ENCODE results near the gene RANGAP1. TPM values are rescaled to one million over a fixed set of nuclear protein-coding genes. Genes with fewer than 3 reads are reported as not detected.

RANGAP1 gene
- total and polyA plus RNA-seq, 2 of the 4 experiments (the other 2 are of a cell fraction): 71.2 to 148 TPM

DNA sequence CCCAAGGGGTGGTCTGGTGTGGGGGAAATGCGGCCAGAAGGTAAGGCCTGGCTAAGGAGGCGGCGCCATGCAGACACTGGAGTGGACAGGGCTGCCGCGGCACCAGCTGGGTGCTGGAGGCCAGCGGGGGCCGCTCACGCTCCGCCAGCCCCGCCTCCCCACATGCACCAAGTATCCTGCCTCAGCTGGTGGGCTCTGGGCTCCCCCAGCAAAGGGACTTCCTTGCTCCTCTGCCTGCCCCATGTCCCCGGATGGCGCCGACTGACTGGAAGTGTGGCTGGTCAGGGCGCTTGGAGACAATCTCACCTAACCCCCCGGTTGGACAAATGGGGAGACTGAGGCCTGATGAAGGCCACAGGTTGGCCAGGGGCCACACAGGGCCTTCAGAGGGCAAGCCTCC, 37.7 kb downstream of the RANGAP1 start:
- ATAC-seq (ENCODE audit: low read depth) (no peak), DNase-seq (no peak)
- H3K4me1 ChIP-seq (ENCODE audit: control insufficient read depth, insufficient read depth, low read length): peaks cover 2% of the 10 kb centered on the region; the same call in 1 of the 2 replicates
- 100% methylated on average over 3 of the region's 15 CpGs; no CpG with 5 or more reads in 1 of the 2 experiments for WGBS, 2 experiments (ENCODE audit: extremely low coverage in 2 of 2, insufficient read length in 1 of 2)
- H2BK15ac ChIP-seq (ENCODE audit: low read depth, low read length): no peak overlapping the region
- H4K5ac ChIP-seq (ENCODE audit: low read depth, low read length): no peak overlapping the region
- no peak overlapping the region for H2BK5ac ChIP-seq (ENCODE audit: low read depth, low read length, poor library complexity, severe bottlenecking)
- H3K18ac ChIP-seq (ENCODE audit: low read depth, low read length): no peak overlapping the region
- H3K4me3 ChIP-seq (ENCODE audit: insufficient read depth, low read depth, low read length): no peak overlapping the region
- peaks cover 16% of the 10 kb centered on the region for H4K20me1 ChIP-seq (ENCODE audit: insufficient read depth, low read length)
- dilution Hi-C loops (cut with HindIII; ENCODE audit: low sequenced_read_pairs, unreplicated experiment) (no loop called here), intact Hi-C loops (cut with micrococcal nuclease) (no loop called here), in situ Hi-C loops (cut with MboI; ENCODE audit: low sequenced_read_pairs) (no loop called here)
- no peak for TF ChIP-seq CHD1 (IDR thresholded peaks at IDR 0.05; ENCODE audit: low read depth, low read length)
- TF ChIP-seq, protein P1, sequence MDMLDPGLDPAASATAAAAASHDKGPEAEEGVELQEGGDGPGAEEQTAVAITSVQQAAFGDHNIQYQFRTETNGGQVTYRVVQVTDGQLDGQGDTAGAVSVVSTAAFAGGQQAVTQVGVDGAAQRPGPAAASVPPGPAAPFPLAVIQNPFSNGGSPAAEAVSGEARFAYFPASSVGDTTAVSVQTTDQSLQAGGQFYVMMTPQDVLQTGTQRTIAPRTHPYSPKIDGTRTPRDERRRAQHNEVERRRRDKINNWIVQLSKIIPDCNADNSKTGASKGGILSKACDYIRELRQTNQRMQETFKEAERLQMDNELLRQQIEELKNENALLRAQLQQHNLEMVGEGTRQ (IDR thresholded peaks at IDR 0.05; ENCODE audit: low read depth, low read length): no peak
- H3K9ac ChIP-seq (ENCODE audit: low read depth, low read length): no peak overlapping the region
- no peaks in the 10 kb centered on the region for H3K9me3 ChIP-seq (ENCODE audit: control insufficient read depth, insufficient read depth, low read length)
- no TSS peak for BruUV-seq (replicated peaks)
- H3K23ac ChIP-seq (ENCODE audit: low read depth, low read length): no peak overlapping the region
- CTCF ChIA-PET: no interaction called here
- H4K91ac ChIP-seq (ENCODE audit: insufficient read depth, low read depth, low read length): no peak overlapping the region
- H3K56ac ChIP-seq (ENCODE audit: extremely low read depth, insufficient read depth, low read length): no peak overlapping the region
- POLR2A ChIA-PET (ENCODE audit: unreplicated experiment): no interaction called here
- H3K4me2 ChIP-seq (ENCODE audit: low read depth, low read length): no peak overlapping the region
- peaks cover 76% of the 10 kb centered on the region for H3K36me3 ChIP-seq (ENCODE audit: control insufficient read depth, insufficient read depth, low read length)
- no peak overlapping the region for H2BK20ac ChIP-seq (ENCODE audit: low read depth, low read length)
- no peaks in the 10 kb centered on the region for H3K27me3 ChIP-seq (ENCODE audit: control insufficient read depth, insufficient read depth, low read length)
- no peak overlapping the region for H2AK9ac ChIP-seq (replicated peaks; ENCODE audit: low read depth, low read length, poor library complexity)
- no peak overlapping the region for H2BK120ac ChIP-seq (ENCODE audit: low read depth, low read length)
- no peak overlapping the region for H3K14ac ChIP-seq (replicated peaks; ENCODE audit: low read depth, low read length)
- no peak overlapping the region for H2AK5ac ChIP-seq (ENCODE audit: low read depth, low read length)
- H3K27ac ChIP-seq (ENCODE audit: insufficient read depth, low read length): no peak overlapping the region
- peaks cover 18 to 52% of the 10 kb centered on the region in 2 experiments for H3K79me1 ChIP-seq (ENCODE audit: low read depth in 1 of 2, low read length in 2 of 2)
- peaks cover 4% of the 10 kb centered on the region for H3K9me1 ChIP-seq (ENCODE audit: insufficient read depth, low read length)
- no peak overlapping the region for H3K4ac ChIP-seq (ENCODE audit: low read depth, low read length)
- no peak overlapping the region for H4K8ac ChIP-seq (ENCODE audit: low read depth in 2 of 2, low read length in 2 of 2)
- no peak overlapping the region for H2AFZ ChIP-seq (replicated peaks; ENCODE audit: low read length, poor library complexity)
